HG03457 (cell line): ENCODE results near the gene COX11.

Source experiments
- ATAC-seq: cut with Tn5 transposase; IDR thresholded peaks from one replicate; pipeline ENCODE4 v1.9.1; 2021; ENCODE audit warnings: moderate number of reproducible peaks; ENCODE audit not compliant: unreplicated experiment

The COX11 gene

GRCh38 chr17:54968262-54968987 is at the start of gene COX11, which contains the start of gene STXBP4:
Gene COX11, minus strand, starts transcription at chr17:54968654. Its CDS starts 8 bp downstream, at chr17:54968646.
Gene STXBP4, plus strand, starts transcription at chr17:54968765. Its CDS starts 17,455 bp downstream, at chr17:54986220.
- peak; percentile 86 for ATAC-seq

- no peak for ATAC-seq
Observed at GRCh38 chr17:55005520-55005919, 37.1 kb upstream of the COX11 start.

GRCh38 chr17:55004484-55004883 is 36.0 kb upstream of the COX11 start:
- ATAC-seq = no peak

- no peak for ATAC-seq
Observed at GRCh38 chr17:55002458-55002857, 34.0 kb upstream of the COX11 start.

GRCh38 chr17:54996441-54996840 is 28.0 kb upstream of the COX11 start:
- ATAC-seq = no peak

GRCh38 chr17:54992797-54993639 is 24.6 kb upstream of the COX11 start:
- ATAC-seq = peak; percentile 61

GRCh38 chr17:54991567-54991966 is 23.1 kb upstream of the COX11 start:
- no peak for ATAC-seq

GRCh38 chr17:54990118-54990517 is 21.7 kb upstream of the COX11 start:
- ATAC-seq = no peak

GRCh38 chr17:54985476-54985875 is 17.0 kb upstream of the COX11 start:
- ATAC-seq = no peak

- ATAC-seq = no peak
Observed at GRCh38 chr17:54983260-54983659, 14.8 kb upstream of the COX11 start.

GRCh38 chr17:54982399-54982798 is 13.9 kb upstream of the COX11 start:
- ATAC-seq = no peak

GRCh38 chr17:54980375-54980774 is 11.9 kb upstream of the COX11 start:
- ATAC-seq = no peak

GRCh38 chr17:54979657-54980056 is 11.2 kb upstream of the COX11 start:
- no peak for ATAC-seq

- no peak for ATAC-seq
Observed at GRCh38 chr17:54977744-54978143, 9.3 kb upstream of the COX11 start.

- no peak for ATAC-seq
Observed at GRCh38 chr17:54976316-54976715, 7.9 kb upstream of the COX11 start.

- no peak for ATAC-seq
Observed at GRCh38 chr17:54974759-54975158, 6.3 kb upstream of the COX11 start.

- no peak for ATAC-seq
Observed at GRCh38 chr17:54972406-54973138, 4.1 kb upstream of the COX11 start.

GRCh38 chr17:54971901-54972300 is 3.4 kb upstream of the COX11 start:
- no peak for ATAC-seq

- no peak for ATAC-seq
Observed at GRCh38 chr17:54971147-54971546, 2.7 kb upstream of the COX11 start.

- ATAC-seq = no peak
Observed at GRCh38 chr17:54969658-54970572, 1.5 kb upstream of the COX11 start.
